Nephron progenitor cell (in vitro differentiated cells): ENCODE data around the gene ARHGAP24.

ENCODE experiments used
- DNase-seq: peaks from one replicate; pipeline ENCODE4 v3.0.0; 2021
- H3K27ac Mint-ChIP-seq: 2 replicates; pipeline ENCODE4 v1.8.0; 2021; ENCODE audit warnings: mild to moderate bottlenecking, moderate library complexity, mixed read lengths
- H3K27me3 Mint-ChIP-seq: 2 replicates; pipeline ENCODE4 v1.8.0; 2021; ENCODE audit warnings: mild to moderate bottlenecking, low read depth, mixed read lengths; ENCODE audit not compliant: poor library complexity
- H3K36me3 Mint-ChIP-seq: 2 replicates; pipeline ENCODE4 v1.8.0; 2021; ENCODE audit warnings: low read depth, mixed read lengths
- H3K4me1 Mint-ChIP-seq: 2 replicates; pipeline ENCODE4 v1.8.0; 2021; ENCODE audit warnings: mixed read lengths
- H3K4me3 Mint-ChIP-seq: 2 replicates; pipeline ENCODE4 v1.8.0; 2021; ENCODE audit warnings: mild to moderate bottlenecking, moderate library complexity, mixed read lengths
- H3K9me3 Mint-ChIP-seq: 2 replicates; pipeline ENCODE4 v1.8.0; 2021; ENCODE audit warnings: mild to moderate bottlenecking, moderate library complexity, mixed read lengths
- TF ChIP-seq, protein P1 (sequence below): fragments of 200-600 bp; sonication (generic); IDR thresholded peaks from 2 replicates; pipeline ENCODE4 v1.5.0; 2021; ENCODE audit warnings: antibody characterized with exemption

Gene ARHGAP24

DNA sequence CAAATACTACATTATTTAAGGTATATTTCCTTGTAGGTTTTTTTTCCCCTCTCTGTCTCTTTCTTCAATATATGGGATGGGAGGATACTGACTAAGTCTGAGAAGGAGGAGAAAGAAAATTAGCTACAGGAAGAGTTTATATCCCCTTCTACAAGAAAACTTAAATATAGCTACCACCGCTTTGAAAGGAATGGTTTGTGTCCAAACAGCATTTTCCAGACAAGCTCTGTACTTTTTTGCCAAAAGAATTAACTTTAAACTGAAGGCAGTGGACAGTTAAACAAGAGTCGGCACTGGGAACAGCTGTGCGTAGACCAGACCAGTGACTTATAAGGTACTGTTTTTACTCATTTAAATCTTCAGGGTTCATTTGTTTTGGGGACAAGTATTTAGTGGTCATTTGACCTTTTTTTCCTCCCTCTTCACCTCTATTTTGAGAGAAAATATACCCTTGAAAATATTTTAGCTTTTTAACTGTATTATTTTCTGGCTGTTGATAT, 303.7 kb downstream of the ARHGAP24 start:
- Mint-ChIP-seq H3K4me3 (peak overlapping the region; percentile 80), H3K27ac (peak overlapping the region; percentile 98), H3K9me3 (peaks cover 4% of the 10 kb centered on the region), H3K27me3 (no peaks in the 10 kb centered on the region), H3K4me1 (peaks cover 63% of the 10 kb centered on the region), H3K36me3 (no peaks in the 10 kb centered on the region)
- DNase-seq = no peak
- TF ChIP-seq, protein P1, sequence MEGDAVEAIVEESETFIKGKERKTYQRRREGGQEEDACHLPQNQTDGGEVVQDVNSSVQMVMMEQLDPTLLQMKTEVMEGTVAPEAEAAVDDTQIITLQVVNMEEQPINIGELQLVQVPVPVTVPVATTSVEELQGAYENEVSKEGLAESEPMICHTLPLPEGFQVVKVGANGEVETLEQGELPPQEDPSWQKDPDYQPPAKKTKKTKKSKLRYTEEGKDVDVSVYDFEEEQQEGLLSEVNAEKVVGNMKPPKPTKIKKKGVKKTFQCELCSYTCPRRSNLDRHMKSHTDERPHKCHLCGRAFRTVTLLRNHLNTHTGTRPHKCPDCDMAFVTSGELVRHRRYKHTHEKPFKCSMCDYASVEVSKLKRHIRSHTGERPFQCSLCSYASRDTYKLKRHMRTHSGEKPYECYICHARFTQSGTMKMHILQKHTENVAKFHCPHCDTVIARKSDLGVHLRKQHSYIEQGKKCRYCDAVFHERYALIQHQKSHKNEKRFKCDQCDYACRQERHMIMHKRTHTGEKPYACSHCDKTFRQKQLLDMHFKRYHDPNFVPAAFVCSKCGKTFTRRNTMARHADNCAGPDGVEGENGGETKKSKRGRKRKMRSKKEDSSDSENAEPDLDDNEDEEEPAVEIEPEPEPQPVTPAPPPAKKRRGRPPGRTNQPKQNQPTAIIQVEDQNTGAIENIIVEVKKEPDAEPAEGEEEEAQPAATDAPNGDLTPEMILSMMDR = no peak

DNA sequence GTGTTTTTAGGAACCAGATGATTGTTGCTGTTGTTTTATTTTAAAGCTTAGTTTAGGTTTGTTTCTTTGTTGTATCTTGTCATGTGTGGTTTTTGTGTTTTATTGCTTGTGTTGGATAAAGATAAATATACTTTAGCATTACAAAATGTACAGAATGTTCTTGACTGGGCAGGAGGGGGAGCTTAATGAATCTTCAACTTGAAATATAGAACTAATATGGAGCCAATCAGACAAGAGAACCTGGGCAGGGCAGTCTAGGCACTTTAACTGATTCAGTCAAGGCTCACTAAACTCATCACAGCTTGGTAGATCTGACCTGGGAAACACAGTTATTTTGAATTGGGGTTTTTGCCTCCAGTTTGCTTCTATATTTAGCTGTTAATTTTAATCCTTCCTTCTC, 304.2 kb downstream of the ARHGAP24 start:
- Mint-ChIP-seq H3K4me3 (peak overlapping the region; percentile 80), H3K4me1 (peaks cover 63% of the 10 kb centered on the region), H3K9me3 (peaks cover 4% of the 10 kb centered on the region), H3K27me3 (no peaks in the 10 kb centered on the region), H3K27ac (peak overlapping the region; percentile 98), H3K36me3 (no peaks in the 10 kb centered on the region)
- DNase-seq = no peak
- TF ChIP-seq, protein P1 = no peak

DNA sequence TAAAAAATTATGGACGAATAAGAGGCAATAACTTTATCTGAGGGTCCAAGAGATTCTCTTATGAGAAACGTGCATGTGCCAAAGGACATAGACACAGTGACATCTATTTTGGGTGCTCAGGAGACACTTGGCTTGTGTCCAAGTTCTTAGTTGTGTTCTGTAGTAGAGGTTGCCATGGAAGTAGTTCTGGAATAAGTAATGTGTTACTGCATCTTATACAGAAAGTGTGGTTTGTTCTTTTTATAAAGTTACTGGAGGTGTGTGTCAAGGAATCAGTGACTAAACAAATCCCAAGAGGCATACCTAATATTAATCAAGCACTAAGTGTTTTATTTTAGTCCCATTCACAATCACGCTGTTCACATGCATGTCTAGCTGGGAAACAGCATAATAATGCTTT, 305.7 kb downstream of the ARHGAP24 start:
- TF ChIP-seq, protein P1 = no peak
- DNase-seq = no peak
- H3K36me3 Mint-ChIP-seq = no peaks in the 10 kb centered on the region
- H3K4me1 Mint-ChIP-seq = peaks cover 56% of the 10 kb centered on the region
- no peaks in the 10 kb centered on the region for H3K9me3 Mint-ChIP-seq
- no peak overlapping the region for H3K27ac Mint-ChIP-seq
- H3K4me3 Mint-ChIP-seq = no peak overlapping the region
- no peaks in the 10 kb centered on the region for H3K27me3 Mint-ChIP-seq

DNA sequence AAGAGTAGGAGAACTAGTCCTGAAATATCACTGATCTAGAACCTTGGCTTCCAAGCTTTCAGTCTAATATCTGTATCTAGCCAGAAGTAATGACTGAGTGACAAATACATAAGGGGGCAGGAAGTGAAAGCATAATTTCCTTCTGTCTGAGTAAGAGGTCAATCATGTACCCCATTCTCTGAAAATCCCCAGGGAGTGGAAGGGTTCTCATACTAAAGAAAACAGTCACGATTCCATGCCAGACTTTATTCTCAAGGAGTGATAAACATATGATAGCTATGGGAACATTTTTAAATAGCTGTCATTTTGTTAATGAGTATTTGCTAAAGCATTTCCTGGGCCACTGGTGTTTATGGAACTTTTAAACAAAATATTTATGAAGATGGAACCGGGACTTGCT, 308.5 kb downstream of the ARHGAP24 start:
- Mint-ChIP-seq H3K9me3 (no peaks in the 10 kb centered on the region), H3K27me3 (no peaks in the 10 kb centered on the region), H3K27ac (no peak overlapping the region), H3K36me3 (no peaks in the 10 kb centered on the region), H3K4me1 (peaks cover 33% of the 10 kb centered on the region), H3K4me3 (no peak overlapping the region)
- DNase-seq = no peak
- TF ChIP-seq, protein P1 = no peak

DNA sequence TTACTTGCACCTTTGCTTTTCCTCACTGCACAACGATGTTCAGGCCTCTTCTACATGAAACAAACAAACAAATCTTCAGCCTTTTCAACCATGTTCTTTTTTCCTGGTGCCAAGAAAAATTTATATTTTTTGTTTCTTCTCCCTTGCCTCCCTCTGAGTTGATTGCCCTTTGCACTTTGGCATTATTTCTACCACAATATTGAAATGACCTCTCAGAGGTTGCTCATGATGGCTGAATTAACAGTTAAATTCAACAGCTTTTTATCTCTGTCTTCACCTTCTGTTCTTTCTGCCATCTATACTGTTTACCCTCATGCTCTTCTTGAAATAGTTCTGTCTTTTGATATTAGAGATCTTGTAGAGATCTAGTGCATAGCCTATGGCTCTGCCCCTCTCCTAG, 308.9 kb downstream of the ARHGAP24 start:
- no peak overlapping the region for H3K4me3 Mint-ChIP-seq
- no peaks in the 10 kb centered on the region for H3K27me3 Mint-ChIP-seq
- peaks cover 29% of the 10 kb centered on the region for H3K4me1 Mint-ChIP-seq
- no peaks in the 10 kb centered on the region for H3K36me3 Mint-ChIP-seq
- TF ChIP-seq, protein P1 = no peak
- H3K9me3 Mint-ChIP-seq = no peaks in the 10 kb centered on the region
- DNase-seq = no peak
- peak overlapping the region; percentile 88 for H3K27ac Mint-ChIP-seq

DNA sequence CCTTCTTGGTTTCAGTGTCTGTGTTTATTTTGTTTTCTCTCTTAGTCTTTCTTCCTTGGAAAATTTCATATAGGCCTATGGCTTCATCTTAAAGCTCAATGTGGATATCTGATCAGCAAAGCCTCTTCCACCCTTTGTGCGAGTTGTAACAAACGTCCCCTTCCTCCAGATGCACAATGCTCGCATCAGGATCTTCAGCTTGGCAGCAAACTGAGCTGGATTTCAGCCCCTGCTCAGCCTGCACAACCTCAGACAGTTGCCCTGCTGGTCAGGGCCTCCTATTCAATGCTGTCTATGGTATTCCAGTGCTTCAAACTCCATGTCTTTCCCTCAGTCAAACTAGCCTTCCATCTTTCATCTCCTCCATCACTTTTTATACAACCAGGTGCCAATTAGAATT, 309.4 kb downstream of the ARHGAP24 start:
- Mint-ChIP-seq H3K27me3 (no peaks in the 10 kb centered on the region), H3K4me1 (peaks cover 24% of the 10 kb centered on the region), H3K27ac (peak overlapping the region; percentile 88), H3K9me3 (no peaks in the 10 kb centered on the region), H3K36me3 (no peaks in the 10 kb centered on the region), H3K4me3 (no peak overlapping the region)
- TF ChIP-seq, protein P1 = no peak
- DNase-seq = no peak
